H1 (cell line): ENCODE measurements around the gene NPHP3. TPM values are rescaled to one million over a fixed set of nuclear protein-coding genes. Genes with fewer than 3 reads are reported as not detected.

Experiments
- ASH2L ChIP-seq: fragments of 200-600, 300-600 bp; sonication (generic); IDR thresholded peaks from one replicate; pipeline ENCODE4 v1.7.1; 2017; ENCODE audit warnings: low read length
- CHD2 ChIP-seq: IDR thresholded peaks from 2 replicates; pipeline ENCODE4 v1.6.1; 2012; ENCODE audit warnings: low read length, improper control_type of control experiment
- CTCF ChIP-seq, 3 experiments: IDR thresholded peaks; 1 replicate in 2 of 3; 2 replicates in 1 of 3; pipeline versions ENCODE4 v1.5.1 to v1.6.1; 2011; ENCODE audit warnings: low read length in 3 of 3, mild to moderate bottlenecking in 3 of 3, inconsistent platforms in 2 of 3, low read depth in 1 of 3, moderate library complexity in 1 of 3; ENCODE audit not compliant: insufficient read depth in 1 of 3; ENCODE audit errors: control extremely low read depth in 1 of 3
- EP300 ChIP-seq, 2 experiments: IDR thresholded peaks; 1 replicate in 1 of 2; 2 replicates in 1 of 2; pipeline ENCODE4 v1.6.1; 2011 to 2012; ENCODE audit warnings: low read depth in 2 of 2, low read length in 2 of 2, mild to moderate bottlenecking in 2 of 2, borderline replicate concordance in 1 of 2, inconsistent platforms in 1 of 2, moderate library complexity in 1 of 2
- EZH2 ChIP-seq: fragments of 200-600 bp; sonication (generic); IDR thresholded peaks from 2 replicates; pipeline ENCODE4 v1.7.1; 2012; ENCODE audit warnings: low read depth, mild to moderate bottlenecking, moderate library complexity, low read length, inconsistent platforms; ENCODE audit not compliant: severe bottlenecking
- polyA plus RNA-seq, 7 experiments: library from polyadenylated mRNA; depleted of rRNA in 3 of 7; stranded (reverse) in 5 of 7; unstranded in 2 of 7; fragments of >200 nt in 5 of 7; fragments of 200-250 nt in 2 of 7; gene quantifications; 1 replicate in 5 of 7; 2 replicates in 1 of 7; 4 replicates in 1 of 7; pipeline versions ENCODE4 v1.2.1 to v1.2.3, GENCODE V29; 2011 to 2013; ENCODE audit warnings: missing spikeins in 2 of 7, mixed read lengths in 2 of 7
- total RNA-seq: library from RNA; stranded (reverse); fragmentation: NEBNext Ultra II Directional; extraction: Animal tissue kit (Norgen Biotek cat#: 25700); gene quantifications from 2 replicates; pipeline ENCODE4 v1.2.1, GENCODE V29; 2021

NPHP3 gene
- total and polyA plus RNA-seq, 2 of the 8 experiments (the other 6 are each of a cell fraction or from before 2014, with no cell fraction given), result 6.8 to 14.8 TPM

GRCh38 chr3:132652640-132653270 lies 69.5 kb downstream of the NPHP3 start (continued):
- TF ChIP-seq CTCF (IDR thresholded peaks at IDR 0.05; ENCODE audit: control extremely low read depth in 1 of 3, insufficient read depth in 1 of 3, low read depth in 1 of 3, low read length in 3 of 3) (no peak), EZH2 (no peak), EP300 (IDR thresholded peaks at IDR 0.05; ENCODE audit: borderline replicate concordance in 1 of 2, low read depth in 2 of 2, low read length in 2 of 2) (no peak), ASH2L (no peak), CHD2 (no peak)
